Measurements from ENCODE around the gene GPM6B.

GPM6B gene

GRCh38 chrX:13768939-13769338 lies 48.0 kb downstream of the GPM6B start:
- 100% methylated on average over 1 of the region's 4 CpGs; no CpG with 5 or more reads in 1 of the 2 experiments for WGBS, 2 experiments (ENCODE audit: insufficient coverage in 2 of 2)
- Histone ChIP-seq H3K36me3 (ENCODE audit: control insufficient read depth, insufficient read depth, low read length) (peaks cover 30% of the 10 kb centered on the region), H3K9me3 (ENCODE audit: control insufficient read depth, low read length) (no peaks in the 10 kb centered on the region)

GRCh38 chrX:13764765-13765164 lies 52.1 kb downstream of the GPM6B start:
- 51% methylated on average over 2 of the region's 6 CpGs; no CpG with 5 or more reads in 1 of the 2 experiments for WGBS, 2 experiments (ENCODE audit: insufficient coverage in 2 of 2)
- H3K4me1 ChIP-seq (ENCODE audit: control insufficient read depth, insufficient read depth, low read length, poor library complexity, severe bottlenecking), result no peaks in the 10 kb centered on the region
- H3K27ac ChIP-seq (ENCODE audit: low read depth, low read length, severe bottlenecking), result no peak overlapping the region
- H3K9me3 ChIP-seq (ENCODE audit: control insufficient read depth, low read length), result no peaks in the 10 kb centered on the region
- peaks cover 55% of the 10 kb centered on the region for H3K36me3 ChIP-seq (ENCODE audit: control insufficient read depth, insufficient read depth, low read length)
- no peak overlapping the region for H3K4me3 ChIP-seq (ENCODE audit: extremely low read depth, insufficient read depth, low read length, poor library complexity, severe bottlenecking)

More at GRCh38 chrX:13768939-13769338, 48.0 kb downstream of the GPM6B start:
- no peaks in the 10 kb centered on the region for H3K4me1 ChIP-seq (ENCODE audit: control insufficient read depth, insufficient read depth, low read length, poor library complexity, severe bottlenecking)
- H3K4me3 ChIP-seq (ENCODE audit: extremely low read depth, insufficient read depth, low read length, poor library complexity, severe bottlenecking), result no peak overlapping the region
- no peak overlapping the region for H3K27ac ChIP-seq (ENCODE audit: low read depth, low read length, severe bottlenecking)

- Histone ChIP-seq H3K9me3 (ENCODE audit: control insufficient read depth, low read length) (no peaks in the 10 kb centered on the region), H3K27ac (ENCODE audit: low read depth, low read length, severe bottlenecking) (no peak overlapping the region), H3K4me3 (ENCODE audit: extremely low read depth, insufficient read depth, low read length, poor library complexity, severe bottlenecking) (no peak overlapping the region), H3K36me3 (ENCODE audit: control insufficient read depth, insufficient read depth, low read length) (peaks cover 55% of the 10 kb centered on the region), H3K4me1 (ENCODE audit: control insufficient read depth, insufficient read depth, low read length, poor library complexity, severe bottlenecking) (no peaks in the 10 kb centered on the region)
- 93% methylated on average over 3 of the region's 7 CpGs; no CpG with 5 or more reads in 1 of the 2 experiments for WGBS, 2 experiments (ENCODE audit: insufficient coverage in 2 of 2)
These were observed 52.6 kb downstream of the GPM6B start for GRCh38 chrX:13764281-13764680.

GRCh38 chrX:13763489-13763888 lies 53.4 kb downstream of the GPM6B start:
- no peak overlapping the region for H3K4me3 ChIP-seq (ENCODE audit: extremely low read depth, insufficient read depth, low read length, poor library complexity, severe bottlenecking)
- no peak overlapping the region for H3K27ac ChIP-seq (ENCODE audit: low read depth, low read length, severe bottlenecking)
- WGBS, 2 experiments (ENCODE audit: insufficient coverage in 2 of 2), result 93% methylated on average over 2 of the region's 8 CpGs; no CpG with 5 or more reads in 1 of the 2 experiments
- H3K9me3 ChIP-seq (ENCODE audit: control insufficient read depth, low read length), result no peaks in the 10 kb centered on the region
- H3K4me1 ChIP-seq (ENCODE audit: control insufficient read depth, insufficient read depth, low read length, poor library complexity, severe bottlenecking), result no peaks in the 10 kb centered on the region
- H3K36me3 ChIP-seq (ENCODE audit: control insufficient read depth, insufficient read depth, low read length), result peaks cover 61% of the 10 kb centered on the region

- WGBS, 2 experiments (ENCODE audit: insufficient coverage in 2 of 2), result 60% methylated on average over 1 of the region's 7 CpGs; no CpG with 5 or more reads in 1 of the 2 experiments
These were observed 55.1 kb downstream of the GPM6B start for GRCh38 chrX:13761606-13762414.

GRCh38 chrX:13760426-13760825 lies 56.5 kb downstream of the GPM6B start:
- 94 to 100% methylated on average over 4 to 5 of the region's 13 CpGs for WGBS, 2 experiments (ENCODE audit: insufficient coverage in 2 of 2)
- peaks cover 70% of the 10 kb centered on the region for H3K36me3 ChIP-seq (ENCODE audit: control insufficient read depth, insufficient read depth, low read length)
- H3K9me3 ChIP-seq (ENCODE audit: control insufficient read depth, low read length), result no peaks in the 10 kb centered on the region
- H3K4me3 ChIP-seq (ENCODE audit: extremely low read depth, insufficient read depth, low read length, poor library complexity, severe bottlenecking), result no peak overlapping the region
- H3K4me1 ChIP-seq (ENCODE audit: control insufficient read depth, insufficient read depth, low read length, poor library complexity, severe bottlenecking), result no peaks in the 10 kb centered on the region
- H3K27ac ChIP-seq (ENCODE audit: low read depth, low read length, severe bottlenecking), result no peak overlapping the region

More at GRCh38 chrX:13761606-13762414, 55.1 kb downstream of the GPM6B start:
- Histone ChIP-seq H3K36me3 (ENCODE audit: control insufficient read depth, insufficient read depth, low read length) (peaks cover 69% of the 10 kb centered on the region), H3K9me3 (ENCODE audit: control insufficient read depth, low read length) (no peaks in the 10 kb centered on the region), H3K4me1 (ENCODE audit: control insufficient read depth, insufficient read depth, low read length, poor library complexity, severe bottlenecking) (no peaks in the 10 kb centered on the region), H3K27ac (ENCODE audit: low read depth, low read length, severe bottlenecking) (no peak overlapping the region), H3K4me3 (ENCODE audit: extremely low read depth, insufficient read depth, low read length, poor library complexity, severe bottlenecking) (no peak overlapping the region)

- H3K27ac ChIP-seq (ENCODE audit: low read depth, low read length, severe bottlenecking), result no peak overlapping the region
- H3K36me3 ChIP-seq (ENCODE audit: control insufficient read depth, insufficient read depth, low read length), result peaks cover 73% of the 10 kb centered on the region
- H3K9me3 ChIP-seq (ENCODE audit: control insufficient read depth, low read length), result no peaks in the 10 kb centered on the region
- 100% methylated on average over 1 of the region's 8 CpGs; no CpG with 5 or more reads in 1 of the 2 experiments for WGBS, 2 experiments (ENCODE audit: insufficient coverage in 2 of 2)
- H3K4me3 ChIP-seq (ENCODE audit: extremely low read depth, insufficient read depth, low read length, poor library complexity, severe bottlenecking), result no peak overlapping the region
- no peaks in the 10 kb centered on the region for H3K4me1 ChIP-seq (ENCODE audit: control insufficient read depth, insufficient read depth, low read length, poor library complexity, severe bottlenecking)
These were observed 57.7 kb downstream of the GPM6B start for GRCh38 chrX:13759152-13759718.

GRCh38 chrX:13756381-13756780 lies 60.5 kb downstream of the GPM6B start:
- H3K27ac ChIP-seq (ENCODE audit: low read depth, low read length, severe bottlenecking), result no peak overlapping the region
- H3K4me1 ChIP-seq (ENCODE audit: control insufficient read depth, insufficient read depth, low read length, poor library complexity, severe bottlenecking), result no peaks in the 10 kb centered on the region
- no CpG with 5 or more reads among the region's 4 CpGs for WGBS, 2 experiments (ENCODE audit: insufficient coverage in 2 of 2)
- peaks cover 62% of the 10 kb centered on the region for H3K36me3 ChIP-seq (ENCODE audit: control insufficient read depth, insufficient read depth, low read length)
- H3K9me3 ChIP-seq (ENCODE audit: control insufficient read depth, low read length), result no peaks in the 10 kb centered on the region
- no peak overlapping the region for H3K4me3 ChIP-seq (ENCODE audit: extremely low read depth, insufficient read depth, low read length, poor library complexity, severe bottlenecking)

- Histone ChIP-seq H3K4me3 (ENCODE audit: extremely low read depth, insufficient read depth, low read length, poor library complexity, severe bottlenecking) (no peak overlapping the region), H3K9me3 (ENCODE audit: control insufficient read depth, low read length) (no peaks in the 10 kb centered on the region), H3K36me3 (ENCODE audit: control insufficient read depth, insufficient read depth, low read length) (peaks cover 62% of the 10 kb centered on the region), H3K27ac (ENCODE audit: low read depth, low read length, severe bottlenecking) (no peak overlapping the region), H3K4me1 (ENCODE audit: control insufficient read depth, insufficient read depth, low read length, poor library complexity, severe bottlenecking) (no peaks in the 10 kb centered on the region)
- WGBS, 2 experiments (ENCODE audit: insufficient coverage in 2 of 2), result 80% methylated on average over 1 of the region's 1 CpG; no CpG with 5 or more reads in 1 of the 2 experiments
These were observed 61.6 kb downstream of the GPM6B start for GRCh38 chrX:13755254-13755653.

- no peaks in the 10 kb centered on the region for H3K4me1 ChIP-seq (ENCODE audit: control insufficient read depth, insufficient read depth, low read length, poor library complexity, severe bottlenecking)
- peaks cover 61% of the 10 kb centered on the region for H3K36me3 ChIP-seq (ENCODE audit: control insufficient read depth, insufficient read depth, low read length)
- H3K9me3 ChIP-seq (ENCODE audit: control insufficient read depth, low read length), result no peaks in the 10 kb centered on the region
- H3K27ac ChIP-seq (ENCODE audit: low read depth, low read length, severe bottlenecking), result no peak overlapping the region
- H3K4me3 ChIP-seq (ENCODE audit: extremely low read depth, insufficient read depth, low read length, poor library complexity, severe bottlenecking), result no peak overlapping the region
- 100% methylated on average over 1 of the region's 1 CpG; no CpG with 5 or more reads in 1 of the 2 experiments for WGBS, 2 experiments (ENCODE audit: insufficient coverage in 2 of 2)
These were observed 62.1 kb downstream of the GPM6B start for GRCh38 chrX:13754765-13755164.
